NK-92 treated with Interleukin-12 subunit alpha and Interleukin-12 subunit beta, amount 100 ng/mL, for 24 hours (cell line): ENCODE data around the gene IL10.
A peak's percentile ranks its signal among the peaks of the same experiment; 100 is the strongest.
"Not testable (repeated sequence)": the region's sequence is repeated elsewhere in the genome, so short reads cannot be mapped to it uniquely, and the experiment has no call there.

Source experiments
- DNase-seq: peaks from one replicate; lab custom pipeline; 2025; lab: John Stamatoyannopoulos, UW

The IL10 gene

GRCh38 chr1:206793620-206794019 lies 21.3 kb upstream of the IL10 start:
- no peak for DNase-seq

- DNase-seq, result no peak
Observed at GRCh38 chr1:206792939-206793607, 20.8 kb upstream of the IL10 start.

GRCh38 chr1:206790502-206791250 lies 18.4 kb upstream of the IL10 start:
- no peak for DNase-seq

- DNase-seq, result no peak
Observed at GRCh38 chr1:206788487-206789050, 16.3 kb upstream of the IL10 start.

GRCh38 chr1:206787891-206788290 lies 15.6 kb upstream of the IL10 start:
- no peak for DNase-seq

GRCh38 chr1:206786212-206786886 lies 14.1 kb upstream of the IL10 start:
- peak; percentile 69 for DNase-seq

- DNase-seq, result no peak
Observed at GRCh38 chr1:206785182-206785765, 13.0 kb upstream of the IL10 start.

GRCh38 chr1:206784471-206784903 lies 12.2 kb upstream of the IL10 start:
- DNase-seq, result peak; percentile 86

GRCh38 chr1:206783506-206783905 lies 11.2 kb upstream of the IL10 start:
- peak; percentile 26 for DNase-seq

GRCh38 chr1:206782448-206782847 lies 10.2 kb upstream of the IL10 start:
- peak; percentile 73 for DNase-seq

- DNase-seq, result no peak
Observed at GRCh38 chr1:206779638-206780037, 7.3 kb upstream of the IL10 start.

GRCh38 chr1:206778911-206779310 lies 6.6 kb upstream of the IL10 start:
- not testable (repeated sequence) for DNase-seq

DNA sequence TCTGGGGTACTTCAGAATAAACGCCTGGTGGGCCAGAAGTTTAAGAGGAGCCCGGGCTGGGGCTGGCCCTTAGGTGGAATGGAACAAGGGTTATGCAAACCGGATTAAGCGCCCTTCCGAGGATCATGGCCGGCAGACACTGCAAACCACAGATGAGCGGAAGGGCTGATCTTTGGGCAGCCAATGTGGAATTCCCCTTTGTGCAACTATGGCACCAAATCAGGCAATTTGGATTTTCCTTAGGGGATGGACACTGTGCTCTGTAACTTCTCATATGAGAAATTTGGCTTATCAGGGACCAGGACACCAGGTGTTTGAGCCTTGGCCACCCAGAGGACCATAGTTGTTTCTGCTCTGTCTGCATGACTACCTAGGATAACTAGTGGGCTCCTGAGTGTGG lies 5.7 kb upstream of the IL10 start:
- DNase-seq, result no peak

DNA sequence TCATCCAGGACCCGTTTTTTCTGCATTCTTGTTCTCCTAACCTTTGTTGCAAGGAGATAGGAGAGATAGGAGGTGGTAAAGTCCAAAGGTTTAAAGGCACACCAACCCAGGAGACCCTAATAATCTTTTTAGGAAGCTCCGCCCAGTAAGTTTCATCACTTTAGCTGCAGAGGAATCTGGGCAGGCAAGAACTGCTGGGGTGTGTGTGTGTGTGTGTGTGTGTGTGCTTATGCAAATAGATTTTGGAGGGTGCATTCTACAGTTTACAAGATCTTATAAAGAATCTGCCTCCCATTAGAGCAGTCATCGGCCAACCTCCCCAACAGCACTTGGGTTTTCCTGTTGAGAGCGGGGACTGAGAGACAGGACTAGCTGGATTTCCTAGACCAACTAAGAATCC lies 3.9 kb upstream of the IL10 start:
- DNase-seq, result no peak

DNA sequence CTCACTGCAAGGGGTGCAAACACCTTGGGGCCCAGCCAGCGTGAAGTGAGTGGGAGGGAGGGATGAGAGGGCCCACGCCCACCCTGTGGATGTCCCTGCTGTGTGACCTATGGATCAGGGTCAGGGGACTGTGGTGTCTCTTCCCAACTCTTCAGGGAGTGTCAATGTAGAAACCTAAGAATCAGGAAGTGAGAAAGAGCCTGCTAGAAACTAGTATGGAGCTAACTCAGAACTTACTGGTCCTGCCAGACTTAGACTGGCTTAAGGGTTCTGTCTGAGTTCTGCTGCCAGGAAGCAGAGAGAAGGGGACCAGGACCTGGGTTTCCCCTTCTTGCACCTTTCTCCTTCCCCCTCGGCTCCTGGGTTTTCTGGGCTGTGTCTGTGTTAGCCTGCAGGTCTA lies 1.8 kb upstream of the IL10 start:
- peak; percentile 21 for DNase-seq

- DNase-seq, result no peak
Observed at GRCh38 chr1:206771338-206771692, 979 bp downstream of the IL10 start.

DNA sequence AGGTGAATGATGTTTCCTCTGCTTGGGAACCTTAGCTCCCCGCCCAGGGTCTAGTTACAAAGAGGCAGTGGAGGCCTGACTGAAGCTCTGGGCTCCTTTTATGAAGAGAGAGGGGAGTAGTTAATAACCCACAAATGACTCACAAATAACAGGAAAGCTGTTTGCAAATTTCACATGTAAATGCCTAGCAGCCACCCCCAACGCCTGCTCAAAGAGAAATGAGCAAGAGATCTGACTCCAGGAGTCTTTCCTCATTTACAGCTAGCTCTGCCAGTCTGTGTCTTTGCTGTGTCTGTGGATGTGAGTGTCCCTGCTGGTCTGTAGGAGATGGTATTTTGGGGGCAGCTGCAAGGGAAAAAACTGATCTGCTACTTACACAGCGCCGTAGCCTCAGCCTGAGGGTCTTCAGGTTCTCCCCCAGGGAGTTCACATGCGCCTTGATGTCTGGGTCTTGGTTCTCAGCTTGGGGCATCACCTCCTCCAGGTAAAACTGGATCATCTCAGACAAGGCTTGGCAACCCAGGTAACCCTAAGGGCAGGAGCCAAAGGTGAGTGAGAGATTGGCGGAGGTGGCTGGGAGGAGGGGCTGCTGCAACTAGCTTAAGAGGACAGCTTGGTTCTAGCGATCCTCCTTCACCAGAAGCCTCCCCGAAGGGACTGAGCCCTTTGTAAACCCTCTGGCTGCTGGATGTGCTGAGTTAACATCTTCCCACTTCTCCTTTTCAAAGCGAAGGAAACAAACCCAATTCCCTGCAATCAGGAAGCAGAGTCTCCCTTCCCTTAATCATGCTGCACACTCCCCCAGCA lies 1.6 kb downstream of the IL10 start, which contains the start of gene IL19:
IL19 (plus strand) TSS at position 243 of the 807 bp plus-strand sequence. CDS start 65,890 bp downstream, outside the sequence.
- DNase-seq, result peak; percentile 68

DNA sequence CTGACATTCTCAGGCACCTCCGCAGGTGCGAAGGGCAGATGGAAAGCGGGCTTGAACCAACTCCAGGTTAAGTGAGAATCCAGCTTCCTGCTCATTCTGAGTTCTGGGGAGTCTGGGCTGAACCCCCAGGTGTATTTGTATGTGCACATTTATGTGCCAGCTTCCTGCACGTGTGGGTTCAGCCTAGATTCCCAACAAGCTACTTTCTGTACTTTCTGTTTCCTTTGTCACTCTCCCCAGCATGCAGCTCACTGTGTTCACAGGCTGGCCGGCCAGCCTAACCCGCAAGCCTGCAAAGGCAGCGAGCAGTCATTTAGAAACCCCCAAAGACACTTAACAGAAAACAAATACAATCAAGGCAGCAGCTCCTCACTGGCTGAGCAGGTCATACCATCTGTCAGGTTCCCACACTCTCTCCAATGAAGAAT lies 3.0 kb downstream of the IL10 start:
- DNase-seq, result peak; percentile 68

GRCh38 chr1:206768472-206769303 lies 3.6 kb downstream of the IL10 start:
- DNase-seq, result peak; percentile 54

DNA sequence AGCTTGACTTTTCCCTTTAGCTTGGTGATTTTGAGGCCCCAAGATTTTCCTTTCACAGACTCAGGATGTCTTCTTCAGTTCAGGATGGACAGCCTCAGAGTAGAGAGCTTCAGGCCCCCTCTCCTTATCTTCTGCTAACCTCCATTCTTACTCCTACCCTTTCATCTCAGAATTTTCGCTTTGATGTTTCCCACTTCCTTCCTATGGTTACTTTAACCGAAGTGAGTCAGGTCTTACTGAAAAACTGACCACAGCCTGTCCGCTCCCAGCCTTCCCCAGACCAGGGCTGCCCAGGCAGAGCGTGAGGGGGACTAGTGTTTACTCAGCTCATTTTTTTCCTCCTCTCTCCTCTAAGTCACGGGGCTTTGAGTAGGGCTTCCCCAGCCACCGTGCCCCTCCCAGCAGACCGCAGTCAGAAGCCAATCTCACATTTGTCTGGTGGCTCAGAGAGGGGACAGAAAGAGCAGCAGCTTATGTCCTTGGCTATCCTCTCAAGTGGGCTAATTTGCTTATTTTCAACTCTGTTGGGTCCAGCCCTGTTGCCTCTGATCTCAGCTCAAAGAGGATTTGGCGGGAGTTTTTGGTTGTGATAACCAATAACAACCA lies 5.9 kb downstream of the IL10 start:
- DNase-seq, result peak; percentile 85
